Measurements from ENCODE around the gene TYW1.
"Not testable (repeated sequence)": the region's sequence is repeated elsewhere in the genome, so short reads cannot be mapped to it uniquely, and the experiment has no call there.

TYW1 gene

DNA sequence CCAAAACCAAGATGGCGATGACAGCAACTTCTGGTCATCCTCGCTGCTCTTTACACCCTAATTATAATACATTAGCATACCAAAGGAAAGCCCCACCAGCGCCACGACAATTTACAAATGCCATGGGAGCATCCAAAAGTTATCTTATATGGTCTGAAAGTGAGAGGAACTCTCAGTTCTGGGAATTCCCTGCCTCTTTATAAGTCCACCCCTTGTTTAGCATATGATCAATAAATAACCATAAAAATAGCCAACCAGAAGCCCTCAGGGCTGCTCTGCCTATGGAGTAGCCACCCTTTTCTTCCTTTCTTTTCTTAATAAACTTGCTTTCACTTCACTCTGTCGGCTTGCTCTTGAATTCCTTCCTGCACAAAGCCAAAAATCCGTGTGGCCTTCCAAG, 262.7 kb downstream of the TYW1 start:
- DNase-seq, result not testable (repeated sequence)

DNA sequence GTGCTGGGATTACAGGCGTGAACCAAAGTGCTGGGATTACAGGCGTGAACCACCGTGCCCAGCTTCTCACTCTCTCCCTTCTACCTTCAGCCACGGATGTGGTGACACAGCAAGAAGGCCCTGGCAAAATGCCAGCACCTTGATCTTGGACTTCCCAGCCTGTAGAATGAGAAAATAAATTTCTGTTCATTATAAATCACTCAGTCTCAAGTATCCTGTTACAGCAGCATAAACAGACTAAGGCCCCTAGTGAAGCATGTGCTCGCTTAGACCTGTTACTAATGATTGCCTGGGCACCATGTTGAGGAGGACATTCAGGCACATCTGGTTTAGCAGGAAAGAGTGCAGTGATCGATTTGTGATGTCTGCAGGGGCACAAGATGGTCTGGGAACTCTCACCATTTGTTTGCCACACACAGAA, 263.5 kb downstream of the TYW1 start:
- not testable (repeated sequence) for DNase-seq

- not testable (repeated sequence) for DNase-seq
These were observed 267.4 kb downstream of the TYW1 start for GRCh38 chr7:67264000-67264399.

DNA sequence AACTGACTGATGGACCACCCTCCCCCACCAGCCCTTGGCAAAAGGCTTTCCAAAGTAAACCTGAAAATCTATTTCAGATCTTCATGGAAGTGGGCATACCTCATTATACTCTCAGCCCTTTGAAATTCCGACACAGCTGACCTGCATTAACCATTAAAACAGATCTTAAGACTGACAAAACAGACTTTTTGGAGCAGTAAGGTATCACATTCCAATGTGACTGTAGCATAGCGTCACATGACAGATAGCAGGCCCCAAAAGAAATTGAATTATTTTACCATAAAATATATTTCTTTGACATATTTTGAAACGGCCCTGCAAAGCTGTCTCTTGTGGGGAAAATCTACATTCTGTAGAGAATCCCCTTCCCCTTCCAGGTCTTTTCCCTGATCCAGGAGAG, 269.4 kb downstream of the TYW1 start:
- not testable (repeated sequence) for DNase-seq

DNA sequence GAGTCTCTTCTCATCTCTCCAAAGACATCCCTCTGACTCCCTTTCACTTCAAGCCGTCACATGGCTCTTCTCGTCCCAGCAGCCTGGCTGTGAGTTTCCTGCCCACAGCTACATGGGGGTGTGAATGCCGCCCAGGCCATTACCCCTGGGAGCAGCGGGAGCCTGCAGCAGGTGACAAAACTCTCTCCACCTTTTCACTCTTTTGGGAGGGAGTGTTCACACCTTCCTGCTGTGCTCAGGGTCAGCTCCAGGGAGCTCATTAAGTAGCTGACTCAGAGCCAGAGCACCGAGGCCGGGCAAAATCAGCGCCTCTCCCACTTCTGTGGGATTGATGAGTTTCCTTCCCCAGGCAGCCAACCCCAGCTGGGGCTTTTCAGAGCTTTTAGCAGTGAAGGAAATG, 271.3 kb downstream of the TYW1 start:
- no peak for DNase-seq

GRCh38 chr7:67269916-67270315, 273.3 kb downstream of the TYW1 start:
- not testable (repeated sequence) for DNase-seq
